NB4 (cell line): ENCODE results near the gene TMEM88.

Experiments used
- CTCF ChIP-seq: IDR thresholded peaks from one replicate; pipeline ENCODE4 v1.5.1; 2012; ENCODE audit warnings: low read depth, low read length
- MYC ChIP-seq: IDR thresholded peaks from 2 replicates; pipeline ENCODE4 v1.6.1; 2011; ENCODE audit warnings: low read depth, low read length
- POLR2A ChIP-seq: IDR thresholded peaks from 2 replicates; pipeline ENCODE4 v1.6.1; 2011; ENCODE audit warnings: mild to moderate bottlenecking; ENCODE audit not compliant: insufficient read length; ENCODE audit errors: extremely low read depth

- no peak for TF ChIP-seq POLR2A
- no peak for TF ChIP-seq CTCF
- TF ChIP-seq MYC: no peak
Observed at GRCh38 chr17:7833795-7834541, 20.9 kb upstream of the TMEM88 start, which contains the start of gene KDM6B.
